CD4-positive, alpha-beta T cell treated with Interleukin-17A for 4 hours (primary cell): ENCODE measurements around the gene OSER1.

Experiments
- DNase-seq: peaks from one replicate; pipeline ENCODE4 v3.0.0-alpha.2; 2020; ENCODE audit warnings: mixed read lengths

Gene OSER1

DNA sequence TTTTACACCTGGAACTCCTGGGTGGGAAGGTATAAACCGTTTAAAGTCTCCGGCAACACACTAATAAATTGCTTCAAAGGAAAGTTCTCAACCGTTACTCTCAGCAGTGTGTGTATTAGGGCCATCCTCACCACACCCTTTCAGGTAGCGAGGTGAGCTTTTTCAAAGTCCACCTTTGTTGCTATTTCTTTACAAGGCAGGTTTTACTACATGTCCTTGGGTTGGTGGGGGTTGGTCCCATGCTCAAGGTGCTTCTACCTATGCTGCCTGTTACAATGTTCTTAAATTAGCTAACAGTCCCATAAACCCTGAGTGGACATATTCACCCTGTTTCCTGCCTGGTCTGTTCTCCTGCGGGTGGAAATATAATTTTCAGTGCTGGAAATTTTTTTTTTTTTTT is 13.2 kb upstream of the OSER1 start:
- DNase-seq = no peak

DNA sequence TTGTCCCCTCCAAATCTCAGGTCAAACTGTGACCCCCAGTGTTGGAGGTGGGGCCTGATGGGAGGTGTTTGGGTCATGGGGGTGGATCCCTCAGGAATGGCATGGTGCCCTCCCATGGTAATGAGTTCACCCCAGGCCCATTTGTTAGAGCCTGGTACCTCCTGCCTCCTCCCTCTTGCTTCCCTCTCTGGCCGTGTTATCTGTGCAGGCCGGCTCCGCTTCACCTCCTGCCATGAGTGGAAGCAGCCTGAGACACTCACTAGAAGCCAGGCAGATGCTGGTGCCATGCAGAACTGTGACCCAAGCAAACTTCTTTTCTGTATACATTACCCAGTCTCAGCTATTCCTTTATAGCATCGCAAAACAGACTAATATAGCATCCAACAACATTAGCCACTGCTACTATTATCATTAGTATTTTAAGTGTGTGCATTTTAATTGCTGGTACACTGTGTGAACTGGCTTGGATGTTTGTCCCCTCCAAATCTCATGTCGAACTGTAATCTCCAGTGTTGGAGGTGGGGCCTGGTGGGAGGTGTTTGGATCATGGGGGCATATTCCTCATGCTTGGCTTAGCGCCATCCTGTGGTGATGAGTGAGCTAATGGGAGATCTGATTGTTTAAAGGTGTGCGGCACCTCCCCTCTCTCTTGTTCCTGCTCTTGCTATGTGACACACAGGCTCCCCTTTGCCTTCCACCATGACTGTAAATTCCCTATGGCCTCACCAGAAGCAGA is 12.2 kb upstream of the OSER1 start:
- no peak for DNase-seq

DNA sequence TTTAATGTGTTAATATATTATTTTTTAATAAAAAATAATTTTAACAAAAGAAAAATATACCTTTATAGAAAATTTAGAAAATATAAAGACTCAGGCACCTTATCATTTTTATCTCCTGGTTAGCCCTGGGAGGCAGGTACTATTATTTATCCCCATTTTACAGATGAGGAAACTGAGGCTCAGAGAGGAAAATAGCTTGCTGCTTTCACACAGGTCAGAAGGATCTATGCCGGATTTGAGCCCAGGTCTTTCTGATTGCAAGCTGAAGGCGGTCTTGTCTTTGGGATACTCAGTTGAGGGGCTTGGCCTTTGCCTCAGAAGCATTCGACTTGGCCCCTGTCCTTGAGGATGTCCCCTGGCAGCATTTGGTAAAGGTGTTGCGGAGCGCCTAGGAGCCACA is 11.5 kb upstream of the OSER1 start:
- no peak for DNase-seq

DNA sequence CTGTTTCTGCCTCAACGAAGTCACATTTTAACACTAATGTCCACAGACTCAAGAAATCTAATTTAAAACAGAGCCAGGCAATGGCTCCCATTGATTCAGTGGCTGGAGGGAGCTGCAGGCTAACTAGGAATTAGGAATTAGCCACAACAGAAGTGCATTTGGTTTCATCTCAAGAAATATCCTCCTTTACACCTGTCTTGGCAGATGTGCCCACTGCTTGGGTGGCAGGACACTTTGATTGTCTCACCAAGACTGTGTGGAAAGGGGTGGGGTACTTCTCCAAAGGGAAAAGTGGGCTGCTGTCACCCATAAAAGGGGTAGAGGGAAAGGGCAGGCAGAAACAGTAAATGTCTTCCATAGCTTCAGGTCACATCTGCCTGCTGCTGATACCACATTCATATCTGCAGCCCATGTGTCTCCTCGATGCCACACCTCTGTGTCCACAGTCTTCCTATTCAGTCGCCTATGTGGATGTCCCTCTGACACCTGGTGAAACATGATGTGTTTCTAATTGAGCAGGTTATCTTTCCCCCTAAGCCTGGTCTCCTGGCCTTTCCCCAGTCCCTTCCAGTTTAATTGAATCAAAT is 10.9 kb upstream of the OSER1 start:
- DNase-seq = no peak

DNA sequence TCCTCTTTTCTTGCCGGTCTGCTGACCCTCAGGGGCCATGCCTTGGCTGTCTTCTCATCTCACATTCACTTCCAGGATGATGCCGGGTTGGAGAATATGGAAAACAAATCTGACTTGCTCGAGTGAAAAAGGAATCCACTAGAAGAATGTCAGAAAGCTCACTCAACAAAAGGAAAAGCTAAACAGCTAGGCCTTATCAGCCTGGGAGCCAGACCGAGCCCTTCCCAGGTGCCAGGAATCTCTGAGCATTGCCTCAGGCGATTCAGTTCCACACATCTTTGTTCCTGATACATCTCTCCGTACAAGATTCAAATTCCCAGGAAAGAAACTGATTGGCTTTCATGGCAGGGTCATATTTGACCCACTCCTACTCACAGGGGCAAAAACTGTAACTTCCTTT is 9.2 kb upstream of the OSER1 start:
- no peak for DNase-seq

DNA sequence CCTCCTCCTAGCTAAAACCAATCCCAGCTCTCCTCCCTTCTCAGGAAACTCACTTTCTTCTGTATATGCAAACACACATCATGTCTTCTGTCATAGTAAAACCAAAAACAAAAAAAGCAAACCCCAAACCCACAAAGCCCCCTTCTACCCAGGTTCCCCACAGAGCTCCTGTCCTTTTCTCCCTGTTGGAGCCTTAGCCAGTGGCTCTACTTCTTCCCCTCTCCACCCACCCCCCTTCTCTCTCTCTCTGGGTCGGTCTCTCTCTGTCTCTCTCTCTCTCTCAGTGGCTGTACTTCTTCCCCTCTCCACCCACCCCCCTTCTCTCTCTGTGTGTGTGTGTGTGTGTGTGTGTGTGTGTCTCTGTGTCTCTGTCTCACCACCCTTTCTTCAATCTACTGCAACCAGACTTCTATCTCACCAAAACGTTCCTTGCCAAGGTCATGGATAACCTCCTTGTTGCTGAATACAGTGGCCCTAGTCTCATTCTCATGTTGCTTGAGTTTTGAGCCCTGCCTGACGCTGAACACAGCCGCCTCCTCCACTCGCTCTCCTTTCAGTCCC is 8.7 kb upstream of the OSER1 start:
- peak; percentile 70 for DNase-seq

DNA sequence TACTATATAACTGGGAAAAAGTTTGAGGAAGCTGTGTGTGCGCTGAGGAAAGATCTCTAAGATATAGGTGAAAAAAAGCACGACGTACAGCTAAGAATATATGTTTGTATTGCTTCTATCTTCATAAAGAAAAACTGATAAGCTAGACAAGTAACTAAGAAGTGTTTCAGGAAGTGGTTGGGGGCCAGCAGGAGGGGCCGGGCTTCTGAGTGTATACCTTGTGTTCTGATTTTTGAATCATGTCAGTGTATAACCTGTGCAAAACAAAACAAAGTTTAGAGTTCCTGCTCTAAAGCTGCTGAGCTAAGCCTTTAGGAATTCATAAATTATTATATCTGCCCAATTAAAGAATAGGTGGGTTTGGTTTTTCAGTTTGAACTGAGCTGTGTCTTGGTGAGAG is 7.9 kb upstream of the OSER1 start:
- DNase-seq = peak; percentile 81

DNA sequence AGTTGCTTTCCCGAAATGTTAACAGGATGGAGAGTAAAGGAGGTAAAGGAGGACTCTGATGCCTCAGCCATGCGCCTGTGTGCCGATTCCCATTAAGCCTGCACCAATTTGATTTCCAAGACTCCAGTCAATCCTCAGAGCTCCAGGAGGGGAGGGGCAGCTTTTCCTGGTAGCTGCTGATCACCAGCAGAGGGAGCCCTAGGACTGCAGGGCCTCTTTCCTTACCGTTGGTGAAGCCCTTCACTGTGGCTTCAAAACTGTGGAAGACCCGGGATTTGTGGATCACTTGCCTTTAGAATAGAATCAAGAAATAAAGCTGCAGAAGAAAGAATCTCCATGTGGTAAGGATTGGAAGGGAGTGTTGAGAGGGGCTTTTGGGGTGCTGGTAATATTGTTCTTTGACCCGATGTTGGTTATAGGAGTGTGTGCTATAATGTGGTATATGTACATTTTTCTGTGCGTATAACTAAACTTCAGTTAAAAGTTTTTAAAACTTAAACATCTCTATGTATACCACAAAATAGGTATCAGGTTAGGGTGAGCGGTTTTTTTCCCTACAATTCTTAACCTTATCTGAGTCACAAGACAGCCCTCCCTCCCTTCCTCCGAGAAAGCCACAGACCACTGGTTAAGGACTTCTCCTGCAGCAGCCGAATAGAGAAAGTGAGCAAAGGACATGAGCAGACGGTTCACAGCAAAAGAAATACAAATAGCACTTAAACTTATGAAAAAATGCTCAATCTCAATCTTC is 6.9 kb upstream of the OSER1 start:
- DNase-seq = peak; percentile 80

DNA sequence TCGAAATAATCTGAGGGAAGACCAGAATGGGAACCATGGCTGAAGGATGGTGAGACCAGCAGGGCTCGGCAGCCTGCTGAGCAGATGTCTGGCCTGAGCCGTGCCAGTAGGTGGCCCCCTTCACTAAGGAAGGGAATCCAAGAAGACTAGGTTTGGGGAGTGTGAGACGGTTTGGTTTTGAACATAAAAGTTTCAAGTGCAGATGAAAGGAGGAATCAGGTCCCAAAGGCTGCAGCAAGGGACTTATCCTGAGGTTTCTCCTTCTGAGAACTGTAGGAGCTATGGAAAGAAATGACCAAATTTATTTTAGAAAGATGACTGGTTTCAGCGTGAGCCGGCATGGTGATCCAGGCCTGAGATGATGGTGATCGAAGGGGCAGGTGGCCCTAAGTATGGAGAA is 4.6 kb upstream of the OSER1 start:
- DNase-seq = peak; percentile 84

DNA sequence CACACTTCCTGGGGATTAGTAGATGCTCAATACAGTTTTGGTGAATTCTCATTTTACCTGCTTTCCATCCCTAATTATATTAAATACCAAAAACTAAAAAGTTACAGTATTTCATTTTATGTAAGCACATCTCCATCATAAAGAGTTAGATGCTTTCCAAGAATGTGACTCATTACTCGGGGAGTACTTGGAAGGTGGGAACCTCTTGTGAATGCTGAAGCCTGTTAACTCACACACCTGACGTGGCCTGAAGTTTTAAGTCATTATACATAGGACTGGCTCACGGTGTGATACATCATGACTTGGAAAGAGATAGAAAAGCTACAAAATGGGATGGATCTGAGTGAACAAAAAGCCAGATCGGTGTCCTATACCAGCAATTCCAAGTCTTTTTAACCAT is 2.2 kb upstream of the OSER1 start:
- DNase-seq = no peak

DNA sequence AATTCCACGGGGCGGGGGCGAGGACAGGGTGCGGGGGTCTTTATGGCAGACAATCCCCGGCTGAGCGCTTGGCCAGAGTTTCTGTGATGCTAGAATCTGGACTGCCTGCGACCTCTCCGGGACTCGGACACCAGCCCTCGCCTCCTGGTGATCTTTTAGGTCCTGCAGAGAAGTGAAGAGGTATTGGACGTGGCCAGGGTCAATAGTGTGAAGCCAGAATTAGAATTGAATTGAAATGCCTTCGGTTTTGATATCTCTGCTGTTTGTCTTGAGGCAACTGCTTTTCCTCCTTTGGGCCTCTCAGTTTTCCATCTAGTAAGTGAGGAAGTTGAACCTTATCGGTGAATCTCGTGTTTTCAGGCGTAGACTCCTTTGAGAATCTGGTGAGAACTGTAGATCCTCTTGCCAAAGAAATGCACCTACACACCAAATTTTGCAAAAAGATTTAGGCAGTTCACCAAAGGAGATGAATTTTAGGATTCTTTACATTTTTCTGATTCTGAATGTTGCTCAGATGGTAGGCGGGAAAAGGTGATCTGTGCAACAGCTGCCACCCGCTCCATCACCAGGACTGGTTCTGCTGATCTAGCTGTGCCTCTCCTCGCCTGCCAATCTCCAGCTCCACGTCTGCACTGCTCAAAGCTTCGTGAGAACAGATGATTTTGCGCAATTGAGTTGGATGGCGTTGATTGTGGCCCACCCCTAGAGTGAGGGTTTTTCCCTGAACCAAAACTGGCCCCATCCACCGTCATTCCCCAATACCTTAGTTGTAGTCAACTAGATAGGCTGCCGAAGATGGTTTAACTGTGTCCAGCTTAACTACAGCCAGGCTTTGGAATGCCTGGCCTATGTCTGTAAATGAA is 837 bp upstream of the OSER1 start:
- no peak for DNase-seq

DNA sequence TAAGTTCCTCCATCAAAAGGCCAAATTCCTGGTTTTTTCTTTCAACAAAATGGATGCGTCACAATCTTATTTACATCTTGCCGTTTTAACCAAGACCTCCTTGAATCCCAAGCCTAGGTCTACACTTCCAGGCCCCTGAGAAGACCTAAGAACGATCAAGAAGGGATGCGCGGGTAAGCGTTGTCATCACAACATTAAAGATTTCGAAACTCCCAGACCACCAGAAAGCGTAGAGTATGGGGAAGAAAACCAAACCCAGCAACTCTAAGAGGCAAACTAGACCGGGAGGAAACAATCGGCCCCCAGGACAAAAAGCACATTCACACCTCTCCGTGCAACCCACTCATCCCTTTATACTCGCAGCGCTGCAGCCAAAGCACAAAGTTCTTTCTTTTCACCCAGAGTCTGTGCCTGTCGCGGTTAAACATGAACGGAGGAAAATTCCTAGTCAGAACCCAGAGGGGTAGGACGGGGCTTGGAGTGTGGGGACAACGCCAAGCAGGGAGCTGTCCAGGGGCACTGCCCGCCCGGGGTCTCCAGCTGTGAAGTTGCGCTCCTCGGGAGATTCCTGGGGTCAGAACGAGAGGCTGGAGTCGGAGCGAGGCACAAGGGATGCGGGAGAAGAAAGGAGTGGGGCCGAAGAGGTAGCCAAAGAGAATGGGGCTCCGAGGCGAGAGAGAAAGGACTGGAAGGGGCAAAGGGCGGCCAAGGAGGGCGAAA is 725 bp downstream of the OSER1 start:
- DNase-seq = no peak

DNA sequence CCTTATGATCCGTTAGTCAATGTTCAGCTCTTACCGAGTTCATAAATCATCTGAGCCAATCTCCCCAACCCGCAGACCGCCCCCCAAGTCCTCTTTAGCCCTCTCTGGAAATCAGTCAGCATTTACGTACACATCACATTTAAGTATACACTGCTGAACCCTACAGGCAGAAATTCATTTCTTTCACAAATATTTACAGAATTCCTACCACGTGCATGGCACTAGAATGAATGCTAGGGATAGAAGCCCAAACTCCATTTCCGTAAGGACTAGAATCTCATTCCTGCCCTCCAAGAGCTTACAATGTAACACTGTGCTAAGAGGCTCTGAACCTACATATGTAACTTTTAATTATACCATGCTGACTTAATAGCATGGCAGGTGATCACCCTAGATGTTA is 1.8 kb downstream of the OSER1 start:
- DNase-seq = no peak

DNA sequence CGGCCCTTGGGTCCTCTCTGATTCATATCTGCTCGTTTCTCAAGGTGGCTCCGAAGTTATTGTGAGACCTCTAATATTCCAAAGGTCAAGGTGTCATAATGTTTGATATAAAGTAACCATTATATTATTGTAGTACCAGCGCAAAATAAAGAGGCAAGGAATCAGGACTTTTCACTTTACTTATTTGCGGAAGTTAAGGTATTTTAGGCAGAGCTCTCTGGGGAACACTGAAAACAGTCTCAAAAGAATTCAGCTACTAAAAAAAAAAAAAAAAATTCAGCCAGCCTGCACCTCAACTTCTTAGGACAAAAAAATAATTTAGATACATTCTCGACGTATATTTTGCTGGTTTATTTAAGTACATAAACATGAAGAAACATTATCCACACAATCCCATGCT is 2.4 kb downstream of the OSER1 start:
- DNase-seq = no peak

DNA sequence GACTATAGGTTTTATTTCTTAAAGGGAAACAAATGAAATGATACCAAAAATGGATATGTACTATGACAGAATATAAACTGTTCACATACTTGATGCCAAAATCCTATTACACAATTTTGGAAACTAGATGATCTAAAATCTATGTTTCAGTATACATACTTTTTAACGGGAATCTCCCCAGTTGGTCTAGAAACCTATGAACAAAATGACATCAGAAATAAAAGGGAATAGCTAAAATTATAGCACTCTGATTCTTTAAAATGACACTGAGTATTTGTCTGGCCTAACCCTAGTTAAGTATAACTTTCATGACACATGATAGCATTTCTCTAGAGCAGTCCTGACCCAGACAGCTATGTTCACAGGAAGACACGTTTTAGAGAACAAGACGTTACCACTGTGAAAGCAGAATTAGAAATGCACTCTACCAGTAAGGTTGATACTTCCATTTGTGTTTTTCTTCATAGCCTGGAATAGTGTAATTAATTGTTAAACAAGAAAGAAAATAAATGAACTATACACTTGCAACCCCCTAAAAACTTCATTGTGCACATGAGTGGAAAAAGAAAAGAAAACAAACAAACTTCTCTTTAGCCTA is 3.3 kb downstream of the OSER1 start:
- no peak for DNase-seq

DNA sequence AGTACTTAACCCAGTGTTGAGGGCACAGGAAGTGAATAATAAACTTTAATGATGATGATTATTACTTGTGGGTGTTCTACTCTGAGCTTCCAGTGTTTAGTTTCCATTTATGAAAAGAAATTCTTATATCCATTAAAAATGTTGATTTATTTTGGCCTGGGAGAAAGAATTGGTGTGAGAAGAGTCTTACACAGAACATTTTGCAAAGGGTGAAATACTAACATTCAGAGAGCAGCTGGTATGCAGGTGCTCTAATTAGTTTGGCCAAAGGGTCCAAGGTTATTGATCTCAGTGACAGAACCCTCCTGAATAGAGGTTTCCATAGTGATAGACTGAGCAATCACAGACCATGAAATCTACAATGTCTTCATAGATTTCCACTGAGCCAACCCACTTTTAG is 4.4 kb downstream of the OSER1 start:
- DNase-seq = no peak

DNA sequence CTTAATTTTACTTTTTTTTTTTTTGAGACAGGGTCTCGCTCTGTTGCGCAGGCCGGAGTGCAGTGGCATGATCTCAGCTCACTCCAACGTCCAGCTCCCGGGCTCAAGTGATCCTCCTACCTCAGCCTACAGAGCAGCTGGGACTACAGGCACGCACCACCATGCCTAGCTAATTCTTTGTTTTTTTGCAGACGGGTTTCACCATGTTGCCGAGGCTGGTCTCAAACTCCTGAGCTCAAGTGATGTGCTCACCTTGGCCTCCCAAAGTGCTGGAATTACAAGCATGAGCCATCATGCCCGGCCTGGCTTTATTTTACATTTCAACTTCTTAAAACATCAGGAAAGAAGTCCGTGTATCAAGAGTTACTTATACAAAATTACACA is 5.7 kb downstream of the OSER1 start:
- DNase-seq = no peak

DNA sequence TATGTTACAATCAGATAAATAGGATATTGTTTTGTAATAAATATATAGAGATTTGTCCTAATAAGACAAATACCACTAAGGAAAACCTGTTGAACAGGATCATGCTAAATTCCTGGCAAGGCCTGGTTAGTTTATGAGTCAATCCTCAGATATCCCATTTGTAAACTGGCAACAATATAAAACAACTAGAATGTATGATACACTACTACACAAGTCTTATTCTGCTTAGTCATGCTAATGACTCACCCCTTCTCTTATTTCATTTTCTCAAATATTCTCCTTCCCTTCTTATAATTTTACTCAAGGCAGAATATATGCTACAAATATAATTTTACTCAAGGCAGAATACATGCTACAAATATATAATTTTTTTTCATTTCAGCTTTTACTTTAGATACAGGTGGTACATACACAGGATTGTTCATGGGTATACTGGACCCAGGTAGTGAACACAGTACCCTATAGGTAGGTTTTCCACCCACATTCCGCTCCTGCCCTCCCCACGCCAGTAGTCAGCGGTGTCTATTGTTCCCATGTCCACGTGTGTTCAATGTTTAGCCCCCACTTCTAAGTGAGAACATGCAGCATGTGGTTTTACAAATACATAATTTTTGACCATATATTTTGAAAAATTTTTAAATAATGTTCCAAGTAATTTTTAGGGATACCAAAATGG is 6.3 kb downstream of the OSER1 start:
- DNase-seq = no peak

DNA sequence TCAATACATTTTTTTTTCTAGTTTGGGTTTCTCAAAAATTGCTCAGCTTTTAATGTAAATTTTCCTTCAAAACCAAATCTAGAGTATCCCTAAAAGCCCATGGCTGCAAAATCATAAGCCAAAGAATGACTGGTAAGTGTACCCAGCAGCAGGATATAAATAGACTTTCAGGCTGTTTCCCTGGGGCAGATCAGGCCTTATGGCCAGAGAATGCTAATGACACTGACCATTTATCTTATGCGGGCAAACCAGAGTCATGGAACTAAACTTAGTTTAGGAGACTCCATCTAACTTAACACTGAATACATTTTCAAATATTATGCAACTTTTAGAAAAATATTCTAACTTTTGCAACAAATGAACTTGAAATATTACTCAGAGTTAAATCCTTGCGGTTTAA is 7.4 kb downstream of the OSER1 start:
- no peak for DNase-seq

DNA sequence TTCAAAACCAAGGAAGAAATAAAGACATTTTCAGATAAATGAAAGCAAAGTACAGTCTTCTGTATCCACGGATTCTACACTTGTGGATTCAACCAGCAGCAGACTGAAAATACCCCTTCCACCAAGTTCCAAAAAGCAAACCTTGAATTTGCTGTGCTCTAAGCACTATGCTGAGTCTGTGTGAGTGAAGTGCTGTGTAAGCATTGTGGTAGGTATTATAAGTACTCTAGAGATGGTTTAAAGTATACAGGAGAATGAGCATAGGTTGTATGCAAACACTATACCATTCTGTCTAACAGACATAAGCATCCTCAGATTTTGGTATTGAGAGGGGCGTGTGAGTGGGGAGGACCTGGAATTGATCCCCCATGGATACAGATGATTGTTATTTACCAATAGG is 9.6 kb downstream of the OSER1 start:
- DNase-seq = no peak

DNA sequence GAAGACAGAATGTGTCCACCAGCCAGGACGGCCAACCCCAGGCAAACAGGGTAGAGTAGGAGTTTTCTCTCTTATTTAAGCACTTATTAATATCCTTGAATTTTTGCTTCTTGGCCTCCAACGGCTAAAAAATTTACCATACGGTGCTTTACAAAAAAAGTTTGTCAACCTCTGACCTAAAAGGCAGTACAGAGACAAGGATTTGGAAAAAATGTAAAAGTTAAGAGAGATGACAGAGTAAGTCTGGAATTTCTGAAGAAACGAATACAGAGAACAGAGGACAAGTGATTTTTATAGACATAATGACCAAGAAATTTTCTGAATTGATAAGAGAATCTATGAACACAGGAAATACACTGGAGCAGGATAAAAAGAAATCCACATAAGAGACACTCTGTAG is 10.2 kb downstream of the OSER1 start:
- no peak for DNase-seq
